ENCODE data around the gene IPMK. TPM values are rescaled to one million over a fixed set of nuclear protein-coding genes. Genes with fewer than 3 reads are reported as not detected.

The IPMK gene
- total and polyA plus RNA-seq, 2 donors (not counting 3 experiments of a cell fraction or from before 2014, with no cell fraction given), result 1.4 to 8.1 TPM

GRCh38 chr10:58265249-58265648, 2.4 kb downstream of the IPMK start:
- peak overlapping the region; percentile 88 for H3K4me2 ChIP-seq (ENCODE audit: insufficient read depth, low read length)
- FAIRE-seq (no peak), DNase-seq (ENCODE audit: low read depth, low spot score) (peak; percentile 12)
- H3K79me2 ChIP-seq (ENCODE audit: control insufficient read depth, insufficient read depth, low read length), result peaks cover 49% of the 10 kb centered on the region
- no peak overlapping the region for H2AFZ ChIP-seq (ENCODE audit: low read depth, low read length)
- BruUV-seq (replicated peaks), result no TSS peak
- H3K4me3 ChIP-seq (replicated peaks in 1 of 3; ENCODE audit: insufficient read depth in 1 of 3, low read depth in 1 of 3, low read length in 3 of 3), result peak overlapping the region in 1 of 3 experiments; percentile 82
- peaks cover 36% of the 10 kb centered on the region for H3K4me1 ChIP-seq (ENCODE audit: control insufficient read depth, extremely low read depth, insufficient read depth, low read length)
- no peaks in the 10 kb centered on the region for H3K9me3 ChIP-seq (replicated peaks; ENCODE audit: control insufficient read depth, insufficient read depth, low read length)
- no peak overlapping the region for H3K27ac ChIP-seq (ENCODE audit: insufficient read depth, low read depth, low read length)
- H3K27me3 ChIP-seq (ENCODE audit: control insufficient read depth in 2 of 2, insufficient read depth in 2 of 2, low read length in 2 of 2), result no peaks in the 10 kb centered on the region
- intact Hi-C loops (cut with micrococcal nuclease) (no loop called here), dilution Hi-C loops (cut with MboI; ENCODE audit: extremely low pct_ligation_motif_present, low sequenced_read_pairs) (no loop called here)
- H3K36me3 ChIP-seq (ENCODE audit: control insufficient read depth in 2 of 2, extremely low read depth in 1 of 2, insufficient read depth in 2 of 2, low read length in 2 of 2), result no peaks in the 10 kb centered on the region
- ChIA-PET POLR2A (no interaction called here), CTCF (interaction anchor here (1.0 kb wide), 1 partner anchor 26 kb away, joined by 4 read pairs; no protein-coding TSS in a partner anchor)
- H3K9me1 ChIP-seq (replicated peaks; ENCODE audit: control insufficient read depth, extremely low read depth, insufficient read depth, low read length), result no peaks in the 10 kb centered on the region
- H4K20me1 ChIP-seq (replicated peaks; ENCODE audit: control insufficient read depth, extremely low read depth, insufficient read depth, low read length), result peaks cover 2% of the 10 kb centered on the region
- no peak overlapping the region for H3K9ac ChIP-seq (replicated peaks; ENCODE audit: extremely low read depth, insufficient read depth, low read length)
- no peak for TF ChIP-seq FOS (IDR thresholded peaks at IDR 0.05; ENCODE audit: borderline replicate concordance, insufficient read depth, low read length)
- TF ChIP-seq EZH2 (IDR thresholded peaks at IDR 0.05; ENCODE audit: borderline replicate concordance, low read depth, low read length, severe bottlenecking), result no peak
- no peak for TF ChIP-seq MAX (IDR thresholded peaks at IDR 0.05; ENCODE audit: insufficient read depth, insufficient read length)
- no peak for TF ChIP-seq CTCF (IDR thresholded peaks at IDR 0.05; ENCODE audit: extremely low read depth in 1 of 2, insufficient read depth in 1 of 2, low read depth in 1 of 2, low read length in 2 of 2)
- TF ChIP-seq JUN (IDR thresholded peaks at IDR 0.05; ENCODE audit: borderline replicate concordance, insufficient read depth, insufficient read length, low read depth), result no peak
- TF ChIP-seq MYC (IDR thresholded peaks at IDR 0.05; ENCODE audit: low read depth, low read length), result no peak
- TF ChIP-seq POLR2AphosphoS5 (IDR thresholded peaks at IDR 0.05; ENCODE audit: insufficient read depth, low read depth, low read length), result no peak
- TF ChIP-seq GATA2 (IDR thresholded peaks at IDR 0.05; ENCODE audit: insufficient read depth, insufficient read length, low read depth, low read length), result no peak

Measured in endothelial cell of umbilical vein (primary cell).